H1 (cell line): Measurements from ENCODE around the gene KLHL5. TPM values are rescaled to one million over a fixed set of nuclear protein-coding genes. Genes with fewer than 3 reads are reported as not detected.

ENCODE experiments used
- CTCF ChIA-PET: fragments of 300-600 bp; sonication (Branson Sonifier 250); formaldehyde crosslinking; loops from one replicate; lab custom pipeline; 2021; ENCODE audit not compliant: partially characterized antibody; lab: Charles Lee
- POLR2A ChIA-PET: fragments of 300-600 bp; sonication (Branson Sonifier 250); formaldehyde crosslinking; loops from one replicate; lab custom pipeline; 2021; ENCODE audit warnings: inconsistent platforms; ENCODE audit not compliant: partially characterized antibody; lab: Charles Lee
- DNase-seq, 2 experiments: peaks; one replicate each; pipeline versions ENCODE4 v3.0.0 to v3.0.0-alpha.2; 2010 to 2022; ENCODE audit warnings: low spot score in 2 of 2, low read depth in 1 of 2, mixed read lengths in 1 of 2
- FAIRE-seq: peaks from 2 replicates; lab custom pipeline; 2011; peaks lifted over from hg19 to GRCh38; lab: Jason Lieb, UNC
- H2AFZ ChIP-seq: 2 replicates; pipeline ENCODE4 v1.8.1; 2012; ENCODE audit warnings: low read length, inconsistent platforms
- H2AK5ac ChIP-seq: 2 replicates; pipeline ENCODE4 v1.6.1; 2013; ENCODE audit warnings: low read depth, low read length
- H2BK120ac ChIP-seq: replicated peaks from 2 replicates; pipeline ENCODE3; 2013; ENCODE audit warnings: low read depth, low read length, inconsistent platforms
- H2BK12ac ChIP-seq: 2 replicates; pipeline ENCODE4 v1.6.1; 2013; ENCODE audit warnings: low read depth, low read length
- H2BK15ac ChIP-seq: 2 replicates; pipeline ENCODE4 v1.6.1; 2013; ENCODE audit warnings: low read length
- H2BK20ac ChIP-seq: 2 replicates; pipeline ENCODE4 v1.6.1; 2013; ENCODE audit warnings: low read length
- H2BK5ac ChIP-seq: 2 replicates; pipeline ENCODE4 v1.6.1; 2013; ENCODE audit warnings: low read depth, low read length
- H3K14ac ChIP-seq: 2 replicates; pipeline ENCODE4 v1.6.1; 2013; ENCODE audit warnings: inconsistent platforms; ENCODE audit not compliant: insufficient read length
- H3K18ac ChIP-seq: 2 replicates; pipeline ENCODE4 v1.6.1; 2013; ENCODE audit warnings: low read length; ENCODE audit errors: extremely low read depth
- H3K23ac ChIP-seq: 2 replicates; pipeline ENCODE4 v1.6.1; 2013; ENCODE audit warnings: inconsistent platforms; ENCODE audit not compliant: insufficient read length
- H3K23me2 ChIP-seq: 2 replicates; pipeline ENCODE4 v1.6.1; 2013; ENCODE audit warnings: low read depth, low read length
- H3K27ac ChIP-seq: 2 replicates; pipeline ENCODE4 v1.6.1; 2011; ENCODE audit warnings: low read depth, low read length, inconsistent platforms
- H3K27me3 ChIP-seq, 4 experiments: replicated peaks in 1 of 4; 1 replicate in 1 of 4; 2 replicates in 3 of 4; pipeline versions ENCODE4 v1.6.1 to v1.8.1; 2011 to 2013; ENCODE audit warnings: low read length in 3 of 4, mild to moderate bottlenecking in 3 of 4, inconsistent platforms in 2 of 4, mixed read lengths in 2 of 4, moderate library complexity in 1 of 4; ENCODE audit not compliant: control insufficient read depth in 3 of 4, insufficient read depth in 3 of 4; ENCODE audit errors: extremely low read depth in 1 of 4
- H3K36me3 ChIP-seq, 4 experiments: 2 replicates each; pipeline versions ENCODE4 v1.6.1 to v1.8.1; 2011 to 2013; ENCODE audit warnings: mild to moderate bottlenecking in 4 of 4, low read length in 3 of 4, moderate library complexity in 2 of 4, control low read depth in 1 of 4, inconsistent platforms in 1 of 4; ENCODE audit not compliant: insufficient read depth in 4 of 4, control insufficient read depth in 2 of 4
- H3K4ac ChIP-seq: replicated peaks from 2 replicates; pipeline ENCODE3; 2013; ENCODE audit warnings: low read length, low read depth, mixed read lengths, inconsistent platforms; ENCODE audit not compliant: insufficient read length
- H3K4me1 ChIP-seq, 4 experiments: replicated peaks in 1 of 4; 1 replicate in 1 of 4; 2 replicates in 3 of 4; pipeline versions ENCODE4 v1.6.1 to v1.8.1; 2011 to 2013; ENCODE audit warnings: low read length in 3 of 4, inconsistent platforms in 2 of 4, mixed read lengths in 1 of 4; ENCODE audit not compliant: insufficient read depth in 4 of 4, control insufficient read depth in 3 of 4
- H3K4me2 ChIP-seq, 2 experiments: 2 replicates each; pipeline versions ENCODE4 v1.6.1 to v1.8.1; 2011 to 2013; ENCODE audit warnings: low read depth in 2 of 2, low read length in 2 of 2, control low read depth in 1 of 2, inconsistent platforms in 1 of 2, mild to moderate bottlenecking in 1 of 2; ENCODE audit not compliant: insufficient read depth in 1 of 2
- H3K4me3 ChIP-seq, 4 experiments: fragments of 200-600, 300-600 bp in 1 of 4; sonication (generic), shearing (Covaris generic), sonication (Bioruptor Twin) in 1 of 4; 2 replicates each; pipeline versions ENCODE4 v1.5.1 to v1.8.1; 2011 to 2016; ENCODE audit warnings: low read length in 4 of 4, low read depth in 3 of 4, control low read depth in 2 of 4, inconsistent platforms in 2 of 4, mild to moderate bottlenecking in 2 of 4, mixed read lengths in 1 of 4, moderate library complexity in 1 of 4; ENCODE audit not compliant: insufficient read depth in 2 of 4; ENCODE audit errors: extremely low read depth in 1 of 4
- H3K56ac ChIP-seq: replicated peaks from 2 replicates; pipeline ENCODE3; 2013; ENCODE audit warnings: low read depth, mild to moderate bottlenecking, mixed read lengths, low read length, inconsistent platforms; ENCODE audit not compliant: insufficient read length
- H3K79me1 ChIP-seq: 2 replicates; pipeline ENCODE4 v1.6.1; 2013; ENCODE audit warnings: low read depth, low read length, control low read depth
- H3K79me2 ChIP-seq, 2 experiments: 2 replicates each; pipeline versions ENCODE4 v1.6.1 to v1.8.1; 2012 to 2013; ENCODE audit warnings: low read length in 2 of 2, mild to moderate bottlenecking in 2 of 2, inconsistent platforms in 1 of 2; ENCODE audit not compliant: insufficient read depth in 2 of 2, control insufficient read depth in 1 of 2
- H3K9ac ChIP-seq, 4 experiments: replicated peaks in 1 of 4; 1 replicate in 1 of 4; 2 replicates in 3 of 4; pipeline versions ENCODE4 v1.6.1 to v1.8.1; 2011 to 2013; ENCODE audit warnings: low read depth in 3 of 4, low read length in 3 of 4, control low read depth in 2 of 4, mild to moderate bottlenecking in 2 of 4, moderate library complexity in 2 of 4, inconsistent platforms in 1 of 4; ENCODE audit errors: extremely low read depth in 1 of 4
- H3K9me3 ChIP-seq, 2 experiments: 2 replicates each; pipeline versions ENCODE4 v1.6.1 to v1.8.1; 2012 to 2013; ENCODE audit warnings: mild to moderate bottlenecking in 2 of 2, moderate library complexity in 2 of 2, control low read depth in 1 of 2, inconsistent platforms in 1 of 2, low read depth in 1 of 2, low read length in 1 of 2, mixed read lengths in 1 of 2; ENCODE audit not compliant: insufficient read depth in 2 of 2
- H4K20me1 ChIP-seq, 2 experiments: replicated peaks in 1 of 2; 2 replicates each; pipeline versions ENCODE3 to v1.8.1; 2011 to 2013; ENCODE audit warnings: inconsistent platforms in 2 of 2, low read length in 2 of 2, mild to moderate bottlenecking in 1 of 2; ENCODE audit not compliant: insufficient read depth in 2 of 2, control insufficient read depth in 1 of 2
- H4K5ac ChIP-seq: 2 replicates; pipeline ENCODE4 v1.6.1; 2013; ENCODE audit warnings: low read length, low read depth, mixed read lengths, inconsistent platforms; ENCODE audit not compliant: insufficient read length
- H4K8ac ChIP-seq: 2 replicates; pipeline ENCODE4 v1.8.0; 2013; ENCODE audit warnings: mild to moderate bottlenecking, moderate library complexity, low read length, inconsistent platforms; ENCODE audit not compliant: insufficient read depth; ENCODE audit errors: extremely low read depth
- H4K91ac ChIP-seq: replicated peaks from 2 replicates; pipeline ENCODE3; 2013; ENCODE audit warnings: low read length, mixed read lengths, inconsistent platforms; ENCODE audit not compliant: insufficient read length
- BACH1 ChIP-seq: IDR thresholded peaks from 2 replicates; pipeline ENCODE4 v1.6.1; 2012; ENCODE audit warnings: low read length, improper control_type of control experiment
- BCL11A ChIP-seq, 2 experiments: IDR thresholded peaks; one replicate each; pipeline ENCODE4 v1.6.1; 2011; ENCODE audit warnings: low read depth in 2 of 2, low read length in 2 of 2, mild to moderate bottlenecking in 2 of 2
- BRCA1 ChIP-seq: IDR thresholded peaks from 2 replicates; pipeline ENCODE4 v1.6.1; 2012; ENCODE audit warnings: low read depth, low read length, improper control_type of control experiment
- CREB1 ChIP-seq: IDR thresholded peaks from 2 replicates; pipeline ENCODE4 v1.6.1; 2012; ENCODE audit warnings: inconsistent platforms
- GTF2F1 ChIP-seq: IDR thresholded peaks from 2 replicates; pipeline ENCODE4 v1.6.1; 2012; ENCODE audit warnings: low read depth, low read length, improper control_type of control experiment, borderline replicate concordance
- HDAC2 ChIP-seq, 2 experiments: fragments of 300-600 bp in 1 of 2; sonication (generic) in 1 of 2; IDR thresholded peaks; 2 replicates each; pipeline ENCODE4 v1.6.1; 2011 to 2012; ENCODE audit warnings: low read depth in 2 of 2, low read length in 2 of 2, mild to moderate bottlenecking in 2 of 2, moderate library complexity in 2 of 2, borderline replicate concordance in 1 of 2, inconsistent platforms in 1 of 2
- HDAC6 ChIP-seq: IDR thresholded peaks from one replicate; pipeline ENCODE4 v1.7.1; 2012; ENCODE audit warnings: low read depth, mild to moderate bottlenecking, inconsistent platforms, low read length, moderate library complexity
- RBBP5 ChIP-seq: IDR thresholded peaks from 2 replicates; pipeline ENCODE4 v1.7.1; 2012; ENCODE audit warnings: low read depth, mild to moderate bottlenecking, inconsistent platforms, low read length, moderate library complexity, borderline replicate concordance
- SIRT6 ChIP-seq: IDR thresholded peaks from one replicate; pipeline ENCODE4 v1.7.1; 2012; ENCODE audit warnings: low read length, inconsistent platforms
- SIX5 ChIP-seq: IDR thresholded peaks from 2 replicates; pipeline ENCODE4 v1.6.1; 2011; ENCODE audit warnings: mild to moderate bottlenecking, low read depth, low read length
- SP1 ChIP-seq: IDR thresholded peaks from 2 replicates; pipeline ENCODE4 v1.6.1; 2011; ENCODE audit warnings: low read depth, low read length
- SRF ChIP-seq: IDR thresholded peaks from 2 replicates; pipeline ENCODE4 v1.6.1; 2011; ENCODE audit warnings: mild to moderate bottlenecking, low read depth, low read length, moderate library complexity
- WGBS, 2 experiments: shearing (Covaris generic) in 1 of 2; methylation state at CpG; one replicate each; pipeline versions ENCODE4 v1.1.6 to v1.1.7; 2013 to 2015; ENCODE audit warnings: low lambda C conversion rate in 2 of 2, mixed read lengths in 2 of 2, inconsistent platforms in 1 of 2, low coverage in 1 of 2, missing lambda C conversion rate in 1 of 2; ENCODE audit not compliant: insufficient replicate concordance in 2 of 2, insufficient coverage in 1 of 2, insufficient read length in 1 of 2; ENCODE audit errors: extremely low coverage in 1 of 2, missing lambda C conversion rate in 1 of 2; 5-methylcytosine and 5-hydroxymethylcytosine counted together
- polyA plus RNA-seq, 7 experiments: library from polyadenylated mRNA; depleted of rRNA in 3 of 7; stranded (reverse) in 5 of 7; unstranded in 2 of 7; fragments of >200 nt in 5 of 7; fragments of 200-250 nt in 2 of 7; gene quantifications; 1 replicate in 5 of 7; 2 replicates in 1 of 7; 4 replicates in 1 of 7; pipeline versions ENCODE4 v1.2.1 to v1.2.3, GENCODE V29; 2011 to 2013; ENCODE audit warnings: missing spikeins in 2 of 7, mixed read lengths in 2 of 7
- total RNA-seq: library from RNA; stranded (reverse); fragmentation: NEBNext Ultra II Directional; extraction: Animal tissue kit (Norgen Biotek cat#: 25700); gene quantifications from 2 replicates; pipeline ENCODE4 v1.2.1, GENCODE V29; 2021
- TF ChIP-seq, protein P1 (sequence below), 3 experiments: IDR thresholded peaks; 1 replicate in 2 of 3; 2 replicates in 1 of 3; pipeline versions ENCODE4 v1.5.1 to v1.6.1; 2011; ENCODE audit warnings: low read length in 3 of 3, mild to moderate bottlenecking in 3 of 3, inconsistent platforms in 2 of 3, low read depth in 1 of 3, moderate library complexity in 1 of 3; ENCODE audit not compliant: insufficient read depth in 1 of 3; ENCODE audit errors: control extremely low read depth in 1 of 3

KLHL5 gene
- total and polyA plus RNA-seq, 2 of the 8 experiments (the other 6 are each of a cell fraction or from before 2014, with no cell fraction given): 13.0 to 23.6 TPM

DNA sequence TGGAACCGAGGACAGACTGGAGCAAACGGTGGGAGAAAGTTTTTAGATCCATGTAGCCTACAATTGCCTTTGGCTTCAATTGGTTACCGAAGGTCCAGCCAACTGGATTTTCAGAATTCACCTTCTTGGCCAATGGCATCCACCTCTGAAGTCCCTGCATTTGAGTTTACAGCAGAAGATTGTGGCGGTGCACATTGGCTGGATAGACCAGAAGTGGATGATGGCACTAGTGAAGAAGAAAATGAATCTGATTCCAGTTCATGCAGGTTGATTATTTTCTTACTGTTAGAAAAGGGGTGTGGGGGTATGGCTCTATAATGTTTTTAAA is 702 bp downstream of the KLHL5 start:
- H4K8ac ChIP-seq: no peak overlapping the region; the same call in 1 of the 2 replicates
- peaks cover 0 to 6% of the 10 kb centered on the region in 2 experiments; a peak in 1 of 4 replicates for H3K79me2 ChIP-seq
- H3K9me3 ChIP-seq: no peaks in the 10 kb centered on the region
- H3K36me3 ChIP-seq: no peaks in the 10 kb centered on the region
- no peak overlapping the region for H3K27ac ChIP-seq
- H3K18ac ChIP-seq: no peak overlapping the region
- no peaks in the 10 kb centered on the region for H3K27me3 ChIP-seq
- no peak overlapping the region for H3K4ac ChIP-seq
- H2BK5ac ChIP-seq: no peak overlapping the region
- H2AFZ ChIP-seq: no peak overlapping the region
- no peak overlapping the region for H2BK20ac ChIP-seq
- peak overlapping the region in 2 of 4 experiments; percentile 16 to 46; a peak in 4 of 8 replicates for H3K4me3 ChIP-seq
- CTCF ChIA-PET: interaction anchor here (0.5 to 0.6 kb wide), 2 partner anchors 19 to 173 kb away, joined by 3 to 6 read pairs; no protein-coding TSS in a partner anchor
- no peak overlapping the region for H2BK120ac ChIP-seq
- H3K4me2 ChIP-seq: peak overlapping the region; percentile 47 to 73
- H4K91ac ChIP-seq: no peak overlapping the region
- no peak overlapping the region for H4K5ac ChIP-seq
- 51% methylated on average over 4 of the region's 4 CpGs; no CpG with 5 or more reads in 1 of the 2 experiments for WGBS, 2 experiments
- H3K14ac ChIP-seq: no peak overlapping the region
- FAIRE-seq (no peak), DNase-seq (no peak)
- H3K56ac ChIP-seq: no peak overlapping the region
- no peak overlapping the region for H2BK12ac ChIP-seq
- no peak overlapping the region for H3K23ac ChIP-seq
- no peak overlapping the region for H2AK5ac ChIP-seq
- no peak overlapping the region for H2BK15ac ChIP-seq
- peaks cover 0 to 2% of the 10 kb centered on the region in 2 experiments for H4K20me1 ChIP-seq
- H3K4me1 ChIP-seq: peaks cover 2 to 6% (median 6%) of the 10 kb centered on the region in 4 experiments; a peak in 3 of 7 replicates
- H3K9ac ChIP-seq: no peak overlapping the region
- no peaks in the 10 kb centered on the region for H3K23me2 ChIP-seq
- POLR2A ChIA-PET: interaction anchor here (1.0 kb wide), 1 partner anchor 19 kb away, joined by 3 read pairs; no protein-coding TSS in a partner anchor
- H3K79me1 ChIP-seq: no peaks in the 10 kb centered on the region
- TF ChIP-seq HDAC2 (IDR thresholded peaks at IDR 0.05; ENCODE audit: borderline replicate concordance in 1 of 2, low read depth in 2 of 2, low read length in 2 of 2) (no peak), SRF (no peak), BCL11A (IDR thresholded peaks at IDR 0.05; ENCODE audit: low read depth in 2 of 2, low read length in 2 of 2) (no peak), BACH1 (no peak), BRCA1 (no peak), SP1 (no peak), HDAC6 (no peak), SIX5 (no peak), SIRT6 (no peak), CREB1 (no peak), RBBP5 (no peak), GTF2F1 (no peak)
- TF ChIP-seq, protein P1, sequence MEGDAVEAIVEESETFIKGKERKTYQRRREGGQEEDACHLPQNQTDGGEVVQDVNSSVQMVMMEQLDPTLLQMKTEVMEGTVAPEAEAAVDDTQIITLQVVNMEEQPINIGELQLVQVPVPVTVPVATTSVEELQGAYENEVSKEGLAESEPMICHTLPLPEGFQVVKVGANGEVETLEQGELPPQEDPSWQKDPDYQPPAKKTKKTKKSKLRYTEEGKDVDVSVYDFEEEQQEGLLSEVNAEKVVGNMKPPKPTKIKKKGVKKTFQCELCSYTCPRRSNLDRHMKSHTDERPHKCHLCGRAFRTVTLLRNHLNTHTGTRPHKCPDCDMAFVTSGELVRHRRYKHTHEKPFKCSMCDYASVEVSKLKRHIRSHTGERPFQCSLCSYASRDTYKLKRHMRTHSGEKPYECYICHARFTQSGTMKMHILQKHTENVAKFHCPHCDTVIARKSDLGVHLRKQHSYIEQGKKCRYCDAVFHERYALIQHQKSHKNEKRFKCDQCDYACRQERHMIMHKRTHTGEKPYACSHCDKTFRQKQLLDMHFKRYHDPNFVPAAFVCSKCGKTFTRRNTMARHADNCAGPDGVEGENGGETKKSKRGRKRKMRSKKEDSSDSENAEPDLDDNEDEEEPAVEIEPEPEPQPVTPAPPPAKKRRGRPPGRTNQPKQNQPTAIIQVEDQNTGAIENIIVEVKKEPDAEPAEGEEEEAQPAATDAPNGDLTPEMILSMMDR (IDR thresholded peaks at IDR 0.05; ENCODE audit: control extremely low read depth in 1 of 3, insufficient read depth in 1 of 3, low read depth in 1 of 3, low read length in 3 of 3): no peak
